Astrocyte (in vitro differentiated cells and primary cell): Measurements from ENCODE around the gene BABAM1.

Experiments used
- CTCF ChIP-seq: IDR thresholded peaks from 2 replicates; pipeline ENCODE4 v1.5.1; 2011; ENCODE audit warnings: low read depth, mild to moderate bottlenecking, inconsistent platforms, low read length, moderate library complexity; ENCODE audit not compliant: insufficient read depth
- EZH2 ChIP-seq: IDR thresholded peaks from 2 replicates; pipeline ENCODE4 v1.6.1; 2012; ENCODE audit warnings: mild to moderate bottlenecking, low read length, inconsistent platforms; ENCODE audit not compliant: insufficient read depth

GRCh38 chr19:17327068-17327653 lies 59.9 kb downstream of the BABAM1 start:
- TF ChIP-seq CTCF (no peak), EZH2 (no peak)
